Head of caudate nucleus (tissue), 42 donors: ENCODE data around the gene TLCD1.
A peak's percentile ranks its signal among the peaks of the same experiment; 100 is the strongest.

Experiments
- DNase-seq, 42 donors: peaks; one replicate each; pipeline versions ENCODE4 v3.0.0 to v3.0.0-alpha.2; 2020 to 2021; ENCODE audit warnings: mixed read lengths in 7 of 42
- intact Hi-C: fragments of 100-400 bp; cut with DNase I; formaldehyde crosslinking; loops from one replicate; pipeline ENCODE4 v1.15.0; 2022

TLCD1 gene

DNA sequence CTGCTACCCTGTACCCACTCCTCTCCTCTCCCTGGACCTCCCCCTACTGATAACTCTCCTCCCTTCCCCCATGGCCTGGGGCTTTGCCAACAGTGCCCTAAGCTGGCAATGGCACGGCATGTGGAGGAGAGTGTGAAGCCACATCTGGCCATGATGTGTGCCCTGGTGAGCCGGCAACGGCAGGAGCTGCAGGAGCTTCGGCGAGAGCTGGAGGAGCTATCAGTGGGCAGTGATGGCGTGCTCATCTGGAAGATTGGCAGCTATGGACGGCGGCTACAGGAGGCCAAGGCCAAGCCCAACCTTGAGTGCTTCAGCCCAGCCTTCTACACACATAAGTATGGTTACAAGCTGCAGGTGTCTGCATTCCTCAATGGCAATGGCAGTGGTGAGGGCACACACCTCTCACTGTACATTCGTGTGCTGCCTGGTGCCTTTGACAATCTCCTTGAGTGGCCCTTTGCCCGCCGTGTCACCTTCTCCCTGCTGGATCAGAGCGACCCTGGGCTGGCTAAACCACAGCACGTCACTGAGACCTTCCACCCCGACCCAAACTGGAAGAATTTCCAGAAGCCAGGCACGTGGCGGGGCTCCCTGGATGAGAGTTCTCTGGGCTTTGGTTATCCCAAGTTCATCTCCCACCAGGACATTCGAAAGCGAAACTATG is 23.0 kb upstream of the TLCD1 start:
- DNase-seq, result peak in 4 of 42 donors; percentile 24 to 46 (median 35)
- intact Hi-C loops, result no loop called here

- intact Hi-C loops, result no loop called here
- peak in 2 of 42 donors; percentile 20 to 29 for DNase-seq
These were observed 22.0 kb upstream of the TLCD1 start for GRCh38 chr17:28747801-28748750.

GRCh38 chr17:28747051-28747691 is 21.1 kb upstream of the TLCD1 start:
- intact Hi-C loops, result no loop called here
- peak in 38 of 42 donors; percentile 30 to 83 (median 70) for DNase-seq

DNA sequence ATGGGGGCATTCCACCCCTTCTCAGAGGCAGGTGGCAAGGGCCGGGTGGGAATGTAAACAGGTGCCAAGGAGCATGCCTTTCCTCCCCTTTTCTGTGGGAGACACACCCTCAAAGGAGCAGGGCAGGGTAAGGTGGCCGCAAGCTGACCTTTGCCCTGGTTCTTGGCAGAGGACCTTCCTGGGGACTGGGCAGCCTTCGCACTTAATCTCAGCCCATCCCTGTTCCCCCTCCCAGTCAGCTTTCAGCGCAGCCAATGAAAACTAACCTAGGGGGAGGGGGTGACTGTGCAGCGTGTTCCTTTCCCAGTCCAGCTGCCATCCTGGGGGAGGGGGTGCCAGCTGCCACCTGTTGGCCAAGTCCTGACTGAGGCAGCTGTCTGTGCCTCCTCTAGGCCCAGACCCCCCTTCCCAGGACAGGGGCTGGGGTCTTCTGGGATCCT is 20.6 kb upstream of the TLCD1 start:
- peak in 41 of 42 donors; percentile 28 to 88 (median 65) for DNase-seq
- intact Hi-C loops, result no loop called here

- intact Hi-C loops, result loop anchor here (2.0 kb wide), 1 partner anchor 17 kb away; the partner anchor contains the start of gene NEK8
- peak in 1 of 42 donors; percentile 20 for DNase-seq
These were observed 19.9 kb upstream of the TLCD1 start for GRCh38 chr17:28745786-28746411.

GRCh38 chr17:28744972-28745785 is 19.1 kb upstream of the TLCD1 start:
- intact Hi-C loops, result loop anchor here (2.0 kb wide), 1 partner anchor 16 kb away; the partner anchor contains the start of gene NEK8
- peak; percentile 83 to 98 (median 94) for DNase-seq

GRCh38 chr17:28744104-28744971 is 18.3 kb upstream of the TLCD1 start:
- peak in 25 of 42 donors; percentile 38 to 85 (median 60) for DNase-seq
- intact Hi-C loops, result loop anchor here (2.0 kb wide), 1 partner anchor 16 kb away; the partner anchor contains the start of gene NEK8

- intact Hi-C loops, result loop anchor here (2.0 kb wide), 1 partner anchor 15 kb away; the partner anchor contains the start of gene NEK8
- peak in 39 of 42 donors; percentile 53 to 87 (median 76) for DNase-seq
These were observed 17.4 kb upstream of the TLCD1 start, which contains the start of gene TRAF4 for GRCh38 chr17:28743243-28744103. Gene TRAF4, plus strand, starts transcription at chr17:28744011. Its CDS starts 102 bp downstream, at chr17:28744113.

DNA sequence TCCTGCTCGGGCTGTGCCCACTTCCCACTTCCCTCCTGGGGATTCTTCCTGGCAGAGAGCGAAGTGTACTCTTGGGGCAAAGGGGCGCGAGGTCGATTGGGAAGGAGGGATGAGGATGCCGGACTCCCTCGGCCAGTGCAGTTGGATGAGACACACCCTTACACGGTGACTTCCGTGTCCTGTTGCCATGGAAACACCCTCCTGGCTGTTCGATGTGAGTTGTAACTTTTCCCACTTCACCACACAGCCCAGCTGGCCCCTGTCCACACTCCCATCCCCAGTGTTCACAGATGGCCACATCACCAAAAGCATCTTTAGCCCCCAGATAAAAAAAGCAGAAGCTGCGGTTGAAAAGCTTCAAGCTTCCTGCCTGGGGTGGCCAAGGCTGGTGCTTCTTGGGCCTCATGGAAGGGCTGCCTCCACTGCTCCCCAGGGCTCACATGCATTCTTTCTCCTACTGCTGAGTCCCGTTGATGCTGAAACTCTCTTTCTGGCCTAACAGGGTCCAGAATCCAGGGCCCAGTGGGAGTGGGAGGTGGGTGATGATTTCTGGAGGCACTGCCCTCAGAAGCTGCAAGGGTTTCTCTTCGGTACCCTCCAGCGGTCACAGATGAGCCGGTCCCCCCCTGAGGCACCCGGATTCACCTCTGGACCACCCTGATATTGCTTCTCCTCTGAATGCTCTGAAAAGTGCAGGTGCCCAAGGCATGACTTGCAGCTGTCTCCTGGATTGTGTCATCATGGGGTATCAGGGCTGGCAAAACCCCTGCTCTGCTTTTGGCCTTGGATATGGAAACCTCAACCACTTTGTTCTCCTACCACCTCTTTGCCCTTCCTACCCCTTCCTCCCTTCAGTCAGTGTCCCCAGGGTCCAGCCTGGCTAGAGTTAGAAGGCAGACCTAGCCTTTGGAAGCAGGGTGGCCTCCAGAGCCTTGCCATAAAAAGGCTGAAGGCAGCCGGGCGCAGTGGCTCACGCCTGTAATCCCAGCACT is 15.6 kb upstream of the TLCD1 start:
- intact Hi-C loops, result no loop called here
- peak in 1 of 42 donors; percentile 37 for DNase-seq

GRCh38 chr17:28740406-28741357 is 14.6 kb upstream of the TLCD1 start:
- DNase-seq, result no peak
- intact Hi-C loops, result no loop called here

GRCh38 chr17:28738680-28739384 is 12.8 kb upstream of the TLCD1 start:
- intact Hi-C loops, result no loop called here
- DNase-seq, result no peak

GRCh38 chr17:28737770-28738679 is 12.0 kb upstream of the TLCD1 start:
- no peak for DNase-seq

More at GRCh38 chr17:28737770-28738679, 12.0 kb upstream of the TLCD1 start:
- intact Hi-C loops, result no loop called here
